Measurements from ENCODE around the gene INPP5J.

- TF ChIP-seq CTCF (conservative IDR thresholded peaks at IDR 0.05 in 1 of 2, IDR thresholded peaks at IDR 0.05 in 1 of 2; ENCODE audit: extremely low read depth in 1 of 2, insufficient read depth in 1 of 2, low read depth in 1 of 2, low read length in 2 of 2) (no peak), EZH2 (IDR thresholded peaks at IDR 0.05; ENCODE audit: borderline replicate concordance, low read length) (no peak)
Measured at GRCh38 chr22:31142285-31142684, 19.5 kb downstream of the INPP5J start.

Data from mammary epithelial cell (primary cell).